Fibroblast of skin of left quadriceps (primary cell): Measurements from ENCODE around the gene CRADD.
"Not testable (repeated sequence)": the region's sequence is repeated elsewhere in the genome, so short reads cannot be mapped to it uniquely, and the experiment has no call there.

Experiments
- DNase-seq, 2 experiments: peaks; one replicate each; pipeline ENCODE4 v3.0.0-alpha.2; 2013; ENCODE audit warnings: low read depth in 2 of 2

The CRADD gene

GRCh38 chr12:93782853-93783252 is 105.7 kb downstream of the CRADD start:
- DNase-seq, result no peak

- no peak for DNase-seq
Measured at GRCh38 chr12:93783832-93784231, 106.7 kb downstream of the CRADD start.

GRCh38 chr12:93784339-93785086 is 107.3 kb downstream of the CRADD start:
- peak in 1 of 2 experiments; percentile 26 for DNase-seq

GRCh38 chr12:93785249-93786010 is 108.3 kb downstream of the CRADD start:
- peak; percentile 85 for DNase-seq

GRCh38 chr12:93786656-93787397 is 109.7 kb downstream of the CRADD start:
- DNase-seq, result peak in 1 of 2 experiments; percentile 18

GRCh38 chr12:93788853-93789252 is 111.7 kb downstream of the CRADD start:
- DNase-seq, result no peak

- DNase-seq, result no peak
Measured at GRCh38 chr12:93789767-93790166, 112.6 kb downstream of the CRADD start.

- peak; percentile 80 to 83 for DNase-seq
Measured at GRCh38 chr12:93790472-93791152, 113.4 kb downstream of the CRADD start.

GRCh38 chr12:93793007-93793406 is 115.8 kb downstream of the CRADD start:
- DNase-seq, result no peak

- peak in 1 of 2 experiments; percentile 60 for DNase-seq
Measured at GRCh38 chr12:93793983-93794382, 116.8 kb downstream of the CRADD start.

- no peak for DNase-seq
Measured at GRCh38 chr12:93794738-93795137, 117.6 kb downstream of the CRADD start.

GRCh38 chr12:93795352-93795751 is 118.2 kb downstream of the CRADD start:
- no peak for DNase-seq

- no peak for DNase-seq
Measured at GRCh38 chr12:93796729-93797128, 119.6 kb downstream of the CRADD start.

GRCh38 chr12:93798279-93799151 is 121.3 kb downstream of the CRADD start:
- DNase-seq, result no peak

- not testable (repeated sequence) for DNase-seq
Measured at GRCh38 chr12:93801666-93802065, 124.5 kb downstream of the CRADD start.

GRCh38 chr12:93802293-93802692 is 125.1 kb downstream of the CRADD start:
- DNase-seq, result no peak

- no peak for DNase-seq
Measured at GRCh38 chr12:93802698-93803423, 125.7 kb downstream of the CRADD start.

- peak in 1 of 2 experiments; percentile 58 for DNase-seq
Measured at GRCh38 chr12:93803424-93803807, 126.2 kb downstream of the CRADD start.

- no peak for DNase-seq
Measured at GRCh38 chr12:93804392-93805179, 127.4 kb downstream of the CRADD start.
